HepG2 (cell line): ENCODE results near the gene FSIP1. TPM values are rescaled to one million over a fixed set of nuclear protein-coding genes. Genes with fewer than 3 reads are reported as not detected.
A peak's percentile ranks its signal among the peaks of the same experiment; 100 is the strongest.

Experiments used
- CENPT ChIP-seq: sonication (generic); formaldehyde crosslinking; IDR thresholded peaks from 2 replicates; pipeline ENCODE4 v1.8.0; 2022; ENCODE audit warnings: low read depth, mild to moderate bottlenecking, moderate library complexity, missing genetic modification reagents
- ESRRA ChIP-seq: sonication (generic); formaldehyde crosslinking; IDR thresholded peaks from 2 replicates; pipeline ENCODE4 v1.5.1; 2020; ENCODE audit warnings: mild to moderate bottlenecking, low read depth, missing genetic modification reagents
- HMG20B ChIP-seq: conservative IDR thresholded peaks from 2 replicates; pipeline ENCODE4 v1.6.1; 2016; ENCODE audit warnings: missing genetic modification reagents, missing compliant biosample characterization
- KDM2A ChIP-seq: sonication (generic); formaldehyde crosslinking; IDR thresholded peaks from 2 replicates; pipeline ENCODE4 v1.4.0; 2020; ENCODE audit warnings: low read depth, missing genetic modification reagents, borderline replicate concordance
- PRDM10 ChIP-seq: sonication (generic); formaldehyde crosslinking; IDR thresholded peaks from 2 replicates; pipeline ENCODE4 v1.4.0; 2020; ENCODE audit warnings: low read depth, missing genetic modification reagents
- PRDM15 ChIP-seq: sonication (generic); formaldehyde crosslinking; IDR thresholded peaks from 2 replicates; pipeline ENCODE4 v1.4.0; 2020; ENCODE audit warnings: missing genetic modification reagents
- RERE ChIP-seq: IDR thresholded peaks from 2 replicates; pipeline ENCODE4 v1.6.1; 2016; ENCODE audit warnings: low read depth, missing genetic modification reagents, missing compliant biosample characterization
- SIN3A ChIP-seq: IDR thresholded peaks from 2 replicates; pipeline ENCODE4 v1.6.1; 2011; ENCODE audit warnings: low read depth, mild to moderate bottlenecking, control low read depth, low read length, borderline replicate concordance
- SMAD1 ChIP-seq: sonication (generic); formaldehyde crosslinking; IDR thresholded peaks from 2 replicates; pipeline ENCODE4 v1.4.0; 2020; ENCODE audit warnings: missing genetic modification reagents, low read depth, mild to moderate bottlenecking, borderline replicate concordance
- ZNF350 ChIP-seq: sonication (generic); formaldehyde crosslinking; IDR thresholded peaks from 2 replicates; pipeline ENCODE4 v1.4.0; 2020; ENCODE audit warnings: mild to moderate bottlenecking, low read depth, missing genetic modification reagents, borderline replicate concordance
- ZNF513 ChIP-seq: sonication (generic); formaldehyde crosslinking; conservative IDR thresholded peaks from 2 replicates; pipeline ENCODE4 v1.5.0; 2020; ENCODE audit warnings: missing genetic modification reagents
- ZNF83 ChIP-seq: sonication (generic); formaldehyde crosslinking; IDR thresholded peaks from 2 replicates; pipeline ENCODE4 v1.4.0; 2020; ENCODE audit warnings: missing genetic modification reagents, mild to moderate bottlenecking, borderline replicate concordance
- polyA plus RNA-seq, 8 experiments: library from polyadenylated mRNA; depleted of rRNA in 3 of 8; stranded (reverse) in 7 of 8; unstranded in 1 of 8; fragments of >200 nt; fragmentation: Illumina TruSeq in 4 of 8; extraction: Trizol in 4 of 8; gene quantifications; 2 replicates each; pipeline versions ENCODE4 v1.2.1 to v1.2.3, GENCODE V29; 2011 to 2016; ENCODE audit warnings: low read depth in 4 of 8, missing spikeins in 1 of 8, mixed read lengths in 1 of 8; ENCODE audit not compliant: insufficient read depth in 1 of 8
- total RNA-seq, 5 experiments: library from RNA; depleted of rRNA; stranded (reverse); fragments of >200 nt; fragmentation: Illumina TruSeq; extraction: Trizol; gene quantifications; 2 replicates each; pipeline ENCODE4 v1.2.3, GENCODE V29; 2016; ENCODE audit warnings: low read depth in 1 of 5

The FSIP1 gene
- total and polyA plus RNA-seq, 2 of the 13 experiments (the other 11 are each of a cell fraction or from before 2014, with no cell fraction given) = 0.18 TPM; not detected in 1

- peak; percentile 65; the same call in 1 of the 2 replicates for TF ChIP-seq SIN3A
- 0 out of 2 replicates have a peak, but pooled peaks have one; percentile 28 for TF ChIP-seq SMAD1 (CRISPR knock-in tag)
- no peak for TF ChIP-seq ZNF83
- no peak for TF ChIP-seq PRDM15 (CRISPR knock-in tag)
- TF ChIP-seq ESRRA (CRISPR knock-in tag) = no peak
- TF ChIP-seq KDM2A (CRISPR knock-in tag) = peak; percentile 81
- no peak; the same call in 1 of the 2 replicates for TF ChIP-seq PRDM10 (CRISPR knock-in tag)
- 0 out of 2 replicates have a peak, but pooled peaks have one; percentile 10 for TF ChIP-seq HMG20B
- no peak for TF ChIP-seq CENPT (CRISPR knock-in tag)
- TF ChIP-seq ZNF513 (CRISPR knock-in tag) = no peak
- TF ChIP-seq RERE (CRISPR knock-in tag) = 0 out of 2 replicates have a peak, but pooled peaks have one; percentile 51
- TF ChIP-seq ZNF350 (CRISPR knock-in tag) = no peak
Measured at GRCh38 chr15:39580485-39581241, 202.0 kb downstream of the FSIP1 start, which contains the start of gene THBS1 (continued).
